Neural cell (in vitro differentiated cells): ENCODE measurements around the gene OXT. TPM values are rescaled to one million over a fixed set of nuclear protein-coding genes. Genes with fewer than 3 reads are reported as not detected.

Source experiments
- H2AFZ ChIP-seq: fragments of 200-600, 300-800 bp; sonication (generic), shearing (Covaris generic); 2 replicates; pipeline ENCODE4 v1.6.0; 2014; ENCODE audit warnings: low read depth, mild to moderate bottlenecking, antibody characterized with exemption, low read length, moderate library complexity
- H3F3A ChIP-seq: fragments of 200-600 bp; shearing (Covaris generic); 2 replicates; pipeline ENCODE4 v1.6.1; 2016; ENCODE audit warnings: mild to moderate bottlenecking, moderate library complexity, mixed read lengths, antibody characterized with exemption, low read length; ENCODE audit not compliant: insufficient read depth, poor library complexity, severe bottlenecking
- H3K27ac ChIP-seq: fragments of 200-600, 300-800 bp; sonication (generic), shearing (Covaris generic); 2 replicates; pipeline ENCODE4 v1.5.1; 2014; ENCODE audit warnings: mild to moderate bottlenecking, low read length, moderate library complexity
- H3K27me3 ChIP-seq: fragments of 300-800, 200-600 bp; sonication (generic), shearing (Covaris generic); 2 replicates; pipeline ENCODE4 v1.6.0; 2014; ENCODE audit warnings: mild to moderate bottlenecking, low read depth, low read length, moderate library complexity; ENCODE audit not compliant: insufficient read depth
- H3K36me3 ChIP-seq: fragments of 300-800, 200-600 bp; sonication (generic), shearing (Covaris generic); 2 replicates; pipeline ENCODE4 v1.5.1; 2014; ENCODE audit warnings: mild to moderate bottlenecking, antibody characterized with exemption, low read length, moderate library complexity; ENCODE audit not compliant: insufficient read depth
- H3K4me2 ChIP-seq: fragments of 300-800, 200-600 bp; sonication (generic), shearing (Covaris generic); 2 replicates; pipeline ENCODE4 v1.6.0; 2014; ENCODE audit warnings: mild to moderate bottlenecking, low read length
- H3K4me3 ChIP-seq: fragments of 300-800, 200-600 bp; sonication (generic), shearing (Covaris generic); 2 replicates; pipeline ENCODE4 v1.5.1; 2014; ENCODE audit warnings: mild to moderate bottlenecking, low read length, moderate library complexity
- H3K79me2 ChIP-seq: fragments of 200-600 bp; shearing (Covaris generic); replicated peaks from 2 replicates; pipeline ENCODE4 v1.6.0; 2014; ENCODE audit warnings: mild to moderate bottlenecking, low read length, moderate library complexity; ENCODE audit not compliant: insufficient read depth
- H3K9ac ChIP-seq: fragments of 300-800, 200-600 bp; sonication (generic), shearing (Covaris generic); 2 replicates; pipeline ENCODE4 v1.6.1; 2016; ENCODE audit warnings: mild to moderate bottlenecking, low read length, mixed read lengths
- H3K9me2 ChIP-seq: fragments of 200-600 bp; shearing (Covaris generic); 2 replicates; pipeline ENCODE4 v1.6.1; 2016; ENCODE audit warnings: mild to moderate bottlenecking, low read length, mixed read lengths; ENCODE audit not compliant: insufficient read depth
- H3K9me3 ChIP-seq: fragments of 200-600, 300-800 bp; sonication (generic), shearing (Covaris generic); 2 replicates; pipeline ENCODE4 v1.6.1; 2016; ENCODE audit warnings: mild to moderate bottlenecking, mixed run types, low read length, moderate library complexity, mixed read lengths
- H4K20me1 ChIP-seq: fragments of 200-600 bp; shearing (Covaris generic); 2 replicates; pipeline ENCODE4 v1.6.1; 2016; ENCODE audit warnings: mild to moderate bottlenecking, mixed run types; ENCODE audit not compliant: insufficient read depth
- EP300 ChIP-seq: fragments of 450-650 bp; conservative IDR thresholded peaks from 2 replicates; pipeline ENCODE4 v1.6.1; 2014; ENCODE audit warnings: antibody characterized with exemption, mild to moderate bottlenecking, moderate library complexity; ENCODE audit not compliant: poor library complexity, severe bottlenecking
- EZH2 ChIP-seq: fragments of 200-600, 300-800 bp; shearing (Covaris generic), sonication (generic); IDR thresholded peaks from 2 replicates; pipeline ENCODE4 v1.6.1; 2014; ENCODE audit warnings: antibody characterized with exemption, low read length, borderline replicate concordance, mild to moderate bottlenecking; ENCODE audit not compliant: insufficient read depth, poor library complexity, severe bottlenecking
- MXI1 ChIP-seq: fragments of 450-650 bp; conservative IDR thresholded peaks from 2 replicates; pipeline ENCODE4 v1.6.1; 2014; ENCODE audit warnings: antibody characterized with exemption, mild to moderate bottlenecking; ENCODE audit not compliant: poor library complexity, severe bottlenecking
- POLR2AphosphoS5 ChIP-seq: IDR thresholded peaks from 2 replicates; pipeline ENCODE4 v1.6.1; 2012
- RAD21 ChIP-seq: fragments of 450-650 bp; conservative IDR thresholded peaks from 2 replicates; pipeline ENCODE4 v1.6.1; 2014; ENCODE audit warnings: antibody characterized with exemption, mild to moderate bottlenecking, moderate library complexity
- SMC3 ChIP-seq: fragments of 450-650 bp; conservative IDR thresholded peaks from 2 replicates; pipeline ENCODE4 v1.6.1; 2014; ENCODE audit warnings: antibody characterized with exemption, mild to moderate bottlenecking, moderate library complexity; ENCODE audit not compliant: poor library complexity
- TAF1 ChIP-seq: IDR thresholded peaks from 2 replicates; pipeline ENCODE4 v1.6.1; 2012; ENCODE audit warnings: low read depth
- polyA plus RNA-seq: library from polyadenylated mRNA; depleted of rRNA; stranded (reverse); fragments of >200 nt; gene quantifications from 2 replicates; pipeline ENCODE4 v1.2.3, GENCODE V29; 2014
- TF ChIP-seq, protein P1 (sequence below): IDR thresholded peaks from 2 replicates; pipeline ENCODE4 v1.6.1; 2012; ENCODE audit warnings: borderline replicate concordance
- TF ChIP-seq, protein P2 (sequence below): fragments of 450-650 bp; IDR thresholded peaks from 2 replicates; pipeline ENCODE4 v1.5.1; 2014; ENCODE audit warnings: antibody characterized with exemption, mild to moderate bottlenecking, moderate library complexity; ENCODE audit not compliant: poor library complexity, severe bottlenecking

Gene OXT
- polyA plus RNA-seq, 1 donor from 2014 or later, result not detected

DNA sequence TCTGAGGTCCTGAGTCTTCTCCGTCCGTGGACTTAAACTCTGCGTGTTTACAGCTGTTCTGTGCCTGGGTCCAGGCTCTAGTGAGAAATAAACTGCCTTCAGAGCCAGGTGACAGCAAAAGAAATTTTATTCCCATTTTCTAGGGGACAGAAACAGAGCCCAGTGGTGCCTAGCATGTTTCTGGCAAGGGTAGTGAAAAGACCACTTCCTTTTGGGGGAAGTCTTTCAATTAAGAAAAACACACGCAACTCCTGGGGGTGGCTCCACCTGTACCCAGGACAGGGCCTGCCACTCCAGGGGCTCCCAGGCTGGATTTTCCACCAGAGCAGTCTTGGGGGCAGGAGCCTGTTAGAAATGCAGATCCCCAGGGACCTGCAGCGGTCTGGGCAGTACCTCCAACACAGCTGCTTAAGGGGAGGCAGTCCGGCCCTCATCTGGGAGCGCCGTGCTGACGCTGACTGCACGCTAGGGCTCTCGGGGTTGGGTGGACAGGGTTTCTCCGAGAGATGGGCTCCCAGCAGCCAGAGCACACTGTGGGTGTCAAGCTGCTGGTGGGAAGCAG, 36.1 kb downstream of the OXT start:
- H3K9me3 ChIP-seq, result no peaks in the 10 kb centered on the region
- no peaks in the 10 kb centered on the region for H3K9me2 ChIP-seq
- TF ChIP-seq SMC3, result no peak
- TF ChIP-seq, protein P1, sequence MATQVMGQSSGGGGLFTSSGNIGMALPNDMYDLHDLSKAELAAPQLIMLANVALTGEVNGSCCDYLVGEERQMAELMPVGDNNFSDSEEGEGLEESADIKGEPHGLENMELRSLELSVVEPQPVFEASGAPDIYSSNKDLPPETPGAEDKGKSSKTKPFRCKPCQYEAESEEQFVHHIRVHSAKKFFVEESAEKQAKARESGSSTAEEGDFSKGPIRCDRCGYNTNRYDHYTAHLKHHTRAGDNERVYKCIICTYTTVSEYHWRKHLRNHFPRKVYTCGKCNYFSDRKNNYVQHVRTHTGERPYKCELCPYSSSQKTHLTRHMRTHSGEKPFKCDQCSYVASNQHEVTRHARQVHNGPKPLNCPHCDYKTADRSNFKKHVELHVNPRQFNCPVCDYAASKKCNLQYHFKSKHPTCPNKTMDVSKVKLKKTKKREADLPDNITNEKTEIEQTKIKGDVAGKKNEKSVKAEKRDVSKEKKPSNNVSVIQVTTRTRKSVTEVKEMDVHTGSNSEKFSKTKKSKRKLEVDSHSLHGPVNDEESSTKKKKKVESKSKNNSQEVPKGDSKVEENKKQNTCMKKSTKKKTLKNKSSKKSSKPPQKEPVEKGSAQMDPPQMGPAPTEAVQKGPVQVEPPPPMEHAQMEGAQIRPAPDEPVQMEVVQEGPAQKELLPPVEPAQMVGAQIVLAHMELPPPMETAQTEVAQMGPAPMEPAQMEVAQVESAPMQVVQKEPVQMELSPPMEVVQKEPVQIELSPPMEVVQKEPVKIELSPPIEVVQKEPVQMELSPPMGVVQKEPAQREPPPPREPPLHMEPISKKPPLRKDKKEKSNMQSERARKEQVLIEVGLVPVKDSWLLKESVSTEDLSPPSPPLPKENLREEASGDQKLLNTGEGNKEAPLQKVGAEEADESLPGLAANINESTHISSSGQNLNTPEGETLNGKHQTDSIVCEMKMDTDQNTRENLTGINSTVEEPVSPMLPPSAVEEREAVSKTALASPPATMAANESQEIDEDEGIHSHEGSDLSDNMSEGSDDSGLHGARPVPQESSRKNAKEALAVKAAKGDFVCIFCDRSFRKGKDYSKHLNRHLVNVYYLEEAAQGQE, result no peak
- no peak for TF ChIP-seq TAF1
- no peak for TF ChIP-seq MXI1
- TF ChIP-seq, protein P2, sequence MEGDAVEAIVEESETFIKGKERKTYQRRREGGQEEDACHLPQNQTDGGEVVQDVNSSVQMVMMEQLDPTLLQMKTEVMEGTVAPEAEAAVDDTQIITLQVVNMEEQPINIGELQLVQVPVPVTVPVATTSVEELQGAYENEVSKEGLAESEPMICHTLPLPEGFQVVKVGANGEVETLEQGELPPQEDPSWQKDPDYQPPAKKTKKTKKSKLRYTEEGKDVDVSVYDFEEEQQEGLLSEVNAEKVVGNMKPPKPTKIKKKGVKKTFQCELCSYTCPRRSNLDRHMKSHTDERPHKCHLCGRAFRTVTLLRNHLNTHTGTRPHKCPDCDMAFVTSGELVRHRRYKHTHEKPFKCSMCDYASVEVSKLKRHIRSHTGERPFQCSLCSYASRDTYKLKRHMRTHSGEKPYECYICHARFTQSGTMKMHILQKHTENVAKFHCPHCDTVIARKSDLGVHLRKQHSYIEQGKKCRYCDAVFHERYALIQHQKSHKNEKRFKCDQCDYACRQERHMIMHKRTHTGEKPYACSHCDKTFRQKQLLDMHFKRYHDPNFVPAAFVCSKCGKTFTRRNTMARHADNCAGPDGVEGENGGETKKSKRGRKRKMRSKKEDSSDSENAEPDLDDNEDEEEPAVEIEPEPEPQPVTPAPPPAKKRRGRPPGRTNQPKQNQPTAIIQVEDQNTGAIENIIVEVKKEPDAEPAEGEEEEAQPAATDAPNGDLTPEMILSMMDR, result no peak
- H3K9ac ChIP-seq, result no peak overlapping the region
- H3K27me3 ChIP-seq, result no peaks in the 10 kb centered on the region
- H4K20me1 ChIP-seq, result no peaks in the 10 kb centered on the region
- H3K79me2 ChIP-seq, result no peaks in the 10 kb centered on the region
- no peak overlapping the region for H2AFZ ChIP-seq
- no peaks in the 10 kb centered on the region for H3K36me3 ChIP-seq
- no peak overlapping the region for H3K27ac ChIP-seq
- no peak overlapping the region for H3K4me2 ChIP-seq
- H3K4me3 ChIP-seq, result no peak overlapping the region
- no peaks in the 10 kb centered on the region for H3F3A ChIP-seq

DNA sequence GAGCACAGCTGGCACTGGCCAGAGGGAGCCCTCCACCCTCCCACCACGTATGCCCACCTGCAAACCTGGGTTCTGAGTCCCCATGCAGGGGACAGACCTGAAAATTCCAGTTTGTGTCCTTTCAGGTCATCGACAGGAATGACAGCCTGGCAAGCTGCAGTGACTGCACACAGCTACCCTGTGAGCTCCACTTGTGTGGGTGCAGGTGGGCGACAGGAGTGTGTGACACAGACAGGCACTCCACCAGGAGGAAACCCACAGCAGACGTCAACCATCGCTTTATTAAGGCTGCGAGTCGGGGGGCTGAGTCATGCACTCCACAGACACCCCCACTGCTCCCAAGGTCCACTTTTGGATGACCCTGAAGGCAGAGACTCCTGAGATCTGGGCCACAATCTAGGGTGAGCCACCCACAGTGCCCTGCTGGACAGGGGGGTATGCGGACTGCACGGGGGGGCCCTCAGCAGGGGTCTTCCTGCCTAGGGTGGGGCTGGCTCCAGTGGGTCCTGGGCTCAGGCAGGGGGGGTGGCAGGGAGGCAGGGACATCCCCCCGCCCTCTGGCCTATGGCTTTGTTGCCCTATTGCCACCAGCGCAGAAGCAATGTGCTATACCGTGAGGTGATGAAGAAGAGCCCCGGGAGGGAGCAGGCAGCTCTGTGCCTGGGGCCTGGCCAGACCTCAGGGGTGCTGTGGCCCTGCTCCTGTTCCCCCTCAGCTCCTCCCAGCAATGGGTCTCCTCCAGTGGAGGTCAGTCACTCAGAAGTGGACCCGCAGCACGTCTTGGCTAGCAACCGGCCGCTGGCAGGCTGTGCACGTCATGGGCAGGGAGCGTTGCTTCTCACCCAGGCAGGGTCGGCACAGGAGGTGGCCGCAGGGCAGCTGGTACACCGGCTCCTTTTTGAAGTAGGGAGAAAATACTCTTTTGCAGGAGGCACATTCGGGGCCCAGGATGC, 38.2 kb downstream of the OXT start:
- no peak overlapping the region for H3K9ac ChIP-seq
- no peak overlapping the region for H3K4me3 ChIP-seq
- no peaks in the 10 kb centered on the region for H3F3A ChIP-seq
- no peaks in the 10 kb centered on the region for H3K9me2 ChIP-seq
- no peaks in the 10 kb centered on the region for H4K20me1 ChIP-seq
- H3K36me3 ChIP-seq, result no peaks in the 10 kb centered on the region
- no peaks in the 10 kb centered on the region for H3K9me3 ChIP-seq
- no peaks in the 10 kb centered on the region for H3K79me2 ChIP-seq
- H2AFZ ChIP-seq, result no peak overlapping the region
- TF ChIP-seq POLR2AphosphoS5, result no peak
- TF ChIP-seq RAD21, result no peak
- TF ChIP-seq, protein P1, result no peak
- TF ChIP-seq SMC3, result no peak
- no peak for TF ChIP-seq TAF1
- TF ChIP-seq, protein P2, result no peak
- no peak for TF ChIP-seq EP300
- TF ChIP-seq EZH2, result no peak
- TF ChIP-seq MXI1, result no peak
- no peaks in the 10 kb centered on the region for H3K27me3 ChIP-seq
- H3K4me2 ChIP-seq, result no peak overlapping the region
- no peak overlapping the region for H3K27ac ChIP-seq
